GM18499 (cell line): Measurements from ENCODE around the gene ATXN7L1.
A peak's percentile ranks its signal among the peaks of the same experiment; 100 is the strongest.

ENCODE experiments used
- ATAC-seq: cut with Tn5 transposase; IDR thresholded peaks from one replicate; pipeline ENCODE4 v1.9.1; 2021; ENCODE audit warnings: moderate number of reproducible peaks; ENCODE audit not compliant: insufficient read depth, unreplicated experiment

Gene ATXN7L1, protein sequence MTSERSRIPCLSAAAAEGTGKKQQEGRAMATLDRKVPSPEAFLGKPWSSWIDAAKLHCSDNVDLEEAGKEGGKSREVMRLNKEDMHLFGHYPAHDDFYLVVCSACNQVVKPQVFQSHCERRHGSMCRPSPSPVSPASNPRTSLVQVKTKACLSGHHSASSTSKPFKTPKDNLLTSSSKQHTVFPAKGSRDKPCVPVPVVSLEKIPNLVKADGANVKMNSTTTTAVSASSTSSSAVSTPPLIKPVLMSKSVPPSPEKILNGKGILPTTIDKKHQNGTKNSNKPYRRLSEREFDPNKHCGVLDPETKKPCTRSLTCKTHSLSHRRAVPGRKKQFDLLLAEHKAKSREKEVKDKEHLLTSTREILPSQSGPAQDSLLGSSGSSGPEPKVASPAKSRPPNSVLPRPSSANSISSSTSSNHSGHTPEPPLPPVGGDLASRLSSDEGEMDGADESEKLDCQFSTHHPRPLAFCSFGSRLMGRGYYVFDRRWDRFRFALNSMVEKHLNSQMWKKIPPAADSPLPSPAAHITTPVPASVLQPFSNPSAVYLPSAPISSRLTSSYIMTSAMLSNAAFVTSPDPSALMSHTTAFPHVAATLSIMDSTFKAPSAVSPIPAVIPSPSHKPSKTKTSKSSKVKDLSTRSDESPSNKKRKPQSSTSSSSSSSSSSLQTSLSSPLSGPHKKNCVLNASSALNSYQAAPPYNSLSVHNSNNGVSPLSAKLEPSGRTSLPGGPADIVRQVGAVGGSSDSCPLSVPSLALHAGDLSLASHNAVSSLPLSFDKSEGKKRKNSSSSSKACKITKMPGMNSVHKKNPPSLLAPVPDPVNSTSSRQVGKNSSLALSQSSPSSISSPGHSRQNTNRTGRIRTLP

DNA sequence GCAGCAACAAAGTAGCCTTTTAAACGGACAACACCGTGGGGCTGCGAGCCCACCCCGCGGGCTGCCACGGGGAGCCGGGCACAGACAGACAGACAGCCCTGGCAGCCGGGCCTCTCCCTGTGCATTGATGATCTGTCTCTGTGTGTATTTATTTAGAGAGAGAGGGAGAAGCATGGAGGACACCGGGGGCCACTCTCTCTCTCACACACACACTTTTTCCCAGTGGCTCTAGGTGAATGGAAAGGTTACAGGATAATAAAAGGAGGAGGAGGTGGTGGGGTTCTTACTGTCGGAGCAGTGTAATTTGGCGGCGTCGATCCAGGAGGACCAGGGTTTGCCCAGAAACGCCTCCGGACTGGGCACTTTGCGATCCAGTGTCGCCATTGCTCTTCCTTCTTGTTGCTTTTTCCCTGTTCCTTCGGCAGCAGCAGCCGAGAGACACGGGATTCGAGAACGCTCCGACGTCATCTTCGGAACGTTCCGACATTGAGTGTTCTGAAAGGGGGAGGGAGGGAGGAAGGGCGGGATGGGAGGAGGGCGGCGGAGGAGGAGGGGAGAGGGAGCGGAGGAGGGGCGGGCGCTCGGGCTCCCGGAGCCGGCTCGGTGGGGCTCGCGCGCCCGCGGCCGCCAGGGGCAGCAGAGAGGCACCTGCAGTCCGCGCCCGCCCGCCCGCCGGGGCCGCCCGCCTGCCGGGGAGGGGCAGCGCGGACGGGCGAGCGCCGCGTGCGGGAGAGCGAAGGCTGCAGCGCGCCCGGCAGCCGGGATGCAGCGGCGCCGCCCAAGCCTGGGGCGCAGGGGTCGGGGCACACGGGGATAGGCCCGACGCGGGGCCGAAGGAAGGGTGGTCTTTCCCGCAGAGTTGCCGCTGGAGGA, at the start of gene ATXN7L1:
ATXN7L1 (minus strand) TSS at position 509 of the 873 bp plus-strand sequence; CDS start at position 468, 41 bp downstream.
- ATAC-seq, result no peak

DNA sequence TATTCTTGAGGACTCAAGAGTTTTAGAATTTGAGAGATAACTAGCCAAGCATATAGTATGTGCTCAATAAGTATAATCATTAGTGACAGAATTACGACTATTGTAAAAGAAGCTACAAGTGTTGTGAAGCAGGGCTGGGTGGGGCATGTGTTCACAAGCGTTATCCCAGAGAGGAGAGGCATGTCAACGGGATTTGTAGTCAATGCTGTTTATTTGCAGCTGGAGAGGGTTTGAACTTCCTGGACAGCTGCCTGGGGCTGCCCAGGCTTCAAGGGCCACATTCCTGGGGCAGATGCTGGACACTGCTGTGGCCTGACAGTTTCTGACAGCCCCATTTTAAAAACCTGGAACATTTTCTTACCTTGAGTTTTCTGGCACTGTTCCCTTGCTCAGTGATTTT, 49.7 kb upstream of the ATXN7L1 start:
- ATAC-seq, result no peak

DNA sequence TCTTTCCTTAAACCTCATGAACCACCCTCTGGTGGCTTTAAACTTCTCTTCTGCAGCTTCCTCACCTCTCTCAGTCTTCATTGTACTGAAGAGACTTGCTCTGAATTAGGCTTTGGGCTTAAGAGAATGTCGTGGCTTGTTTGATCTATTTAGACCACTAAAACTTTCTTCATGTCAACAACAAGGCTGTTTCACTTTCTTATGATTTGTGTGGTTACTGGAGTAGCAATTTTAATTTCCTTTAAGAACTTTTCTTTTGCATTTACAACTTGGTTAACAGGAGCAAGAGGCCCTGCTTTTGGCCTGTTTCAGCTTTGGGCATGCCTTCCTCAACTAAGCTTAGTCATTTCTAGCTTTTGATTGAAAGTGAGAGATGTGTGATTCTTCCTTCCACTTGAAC, 48.5 kb upstream of the ATXN7L1 start:
- ATAC-seq, result peak; percentile 78

DNA sequence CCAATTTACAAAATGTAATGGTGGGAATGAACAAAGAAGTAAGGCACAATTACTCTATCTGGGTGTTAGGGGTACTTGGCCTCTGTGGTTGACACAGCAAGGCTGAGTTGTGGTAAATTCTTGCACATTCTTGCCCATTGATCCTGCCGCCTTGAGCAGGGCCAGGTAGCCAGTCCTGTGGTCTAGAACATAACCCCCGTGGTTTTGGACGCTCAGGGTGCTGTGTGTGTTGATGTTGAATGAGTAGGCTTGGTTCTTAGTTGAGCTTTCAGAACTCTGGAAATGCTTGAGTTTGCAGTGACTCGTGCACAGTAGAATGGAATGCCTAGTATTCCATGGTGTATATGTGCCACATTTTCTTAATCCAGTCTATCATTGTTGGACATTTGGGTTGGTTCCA, 44.4 kb upstream of the ATXN7L1 start:
- no peak for ATAC-seq

DNA sequence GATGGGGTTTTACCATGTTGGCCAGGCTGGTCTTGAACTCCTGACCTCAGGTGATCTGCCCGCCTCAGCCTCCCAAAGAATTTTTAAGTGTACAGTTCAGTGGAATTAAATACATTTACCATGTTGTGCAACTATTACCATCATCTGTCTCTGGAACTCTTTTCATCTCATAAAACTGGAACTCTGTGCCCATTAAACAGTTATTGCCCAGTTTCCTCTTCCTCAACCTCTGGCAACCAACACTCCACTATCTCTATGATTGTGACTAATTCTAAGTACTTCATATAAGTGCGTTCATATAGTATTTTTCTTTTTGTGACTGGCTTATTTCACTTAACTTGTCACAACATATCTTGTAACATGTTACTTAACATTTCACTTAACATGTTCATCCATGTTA, 41.3 kb upstream of the ATXN7L1 start:
- ATAC-seq, result no peak

DNA sequence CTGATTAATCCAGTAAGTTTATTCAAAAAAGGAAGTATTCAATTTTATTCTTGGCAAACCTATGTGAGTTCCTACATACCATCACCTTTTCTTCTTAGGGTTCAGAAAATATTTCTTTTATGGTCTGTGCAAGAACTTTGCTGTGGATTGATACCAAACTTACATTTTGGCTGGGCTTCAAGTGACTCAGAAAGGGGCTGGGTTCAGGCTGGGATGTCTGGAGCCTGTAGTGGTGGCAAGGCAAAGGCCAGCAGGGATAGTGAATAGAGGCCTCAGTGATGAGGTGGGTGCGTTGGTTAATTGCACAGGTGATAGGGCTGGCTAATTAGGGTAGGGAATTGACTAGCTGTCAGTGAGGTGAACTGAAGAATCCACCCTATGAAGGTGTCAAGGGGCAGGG, 40.2 kb upstream of the ATXN7L1 start:
- ATAC-seq, result no peak

DNA sequence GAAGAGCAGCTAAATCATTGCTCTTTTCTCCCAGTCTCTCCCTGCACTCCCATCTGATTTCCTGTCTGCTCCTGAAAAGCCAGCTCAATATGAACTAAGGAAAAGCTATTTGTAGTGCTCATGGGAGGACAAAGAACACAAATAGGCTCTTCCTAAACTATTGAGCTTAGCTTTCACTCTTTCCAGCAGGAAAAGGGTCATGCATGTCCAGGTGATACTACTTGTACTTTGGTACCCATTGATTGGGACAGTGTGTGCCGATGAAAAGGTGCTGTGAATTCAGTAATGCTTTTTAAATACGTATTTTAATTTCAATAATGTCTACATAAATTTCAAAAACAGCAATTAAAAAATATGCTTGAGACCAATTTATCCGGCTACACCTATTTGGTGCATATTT, 37.5 kb upstream of the ATXN7L1 start:
- no peak for ATAC-seq

DNA sequence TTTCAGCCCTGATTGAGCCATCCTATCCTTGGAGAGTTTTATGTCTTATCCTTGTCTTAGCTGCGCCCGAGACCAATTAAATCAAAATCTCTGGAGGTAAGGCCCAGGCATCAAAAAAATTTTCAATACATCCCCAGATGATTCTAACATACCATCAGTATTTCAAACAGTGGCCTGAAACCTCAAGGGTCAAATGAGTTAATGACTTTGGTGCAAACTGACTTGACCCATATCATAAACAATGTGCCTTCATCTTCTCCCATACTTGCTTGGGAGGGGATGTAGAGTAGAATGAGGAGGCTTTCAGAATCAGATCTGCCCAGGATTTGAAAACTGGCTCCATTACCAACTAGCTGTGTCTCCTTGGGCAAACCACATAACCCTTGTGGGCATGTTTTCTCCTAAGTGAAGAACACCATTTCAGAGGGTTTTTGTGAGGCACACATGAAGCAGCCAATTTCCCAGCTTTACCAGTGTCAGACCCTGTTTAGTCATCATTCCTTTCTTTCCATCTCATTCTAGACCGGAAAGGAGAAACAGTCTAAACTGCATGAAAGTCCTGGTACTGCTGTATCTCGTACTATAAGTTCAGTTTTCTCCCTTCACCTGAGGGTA, 35.7 kb upstream of the ATXN7L1 start:
- no peak for ATAC-seq

DNA sequence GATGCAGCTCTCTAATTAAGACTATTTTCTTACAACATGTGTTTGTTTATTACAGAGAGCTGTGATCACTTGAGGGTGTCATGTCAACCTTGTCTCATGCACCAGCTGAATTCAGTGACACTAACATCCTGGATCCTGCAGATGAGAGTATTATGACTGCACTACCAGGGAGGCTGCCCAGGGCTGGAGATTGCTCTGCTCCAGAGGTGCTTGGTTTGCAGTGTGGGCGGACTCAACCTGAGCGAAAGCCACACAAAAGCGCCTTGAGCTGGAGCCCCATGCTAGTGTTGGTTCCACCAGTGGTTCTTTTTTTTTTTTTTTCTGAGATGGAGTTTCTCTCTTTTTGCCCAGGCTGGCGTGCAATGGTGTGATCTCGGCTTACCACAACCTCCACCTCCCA, 33.8 kb upstream of the ATXN7L1 start:
- no peak for ATAC-seq

DNA sequence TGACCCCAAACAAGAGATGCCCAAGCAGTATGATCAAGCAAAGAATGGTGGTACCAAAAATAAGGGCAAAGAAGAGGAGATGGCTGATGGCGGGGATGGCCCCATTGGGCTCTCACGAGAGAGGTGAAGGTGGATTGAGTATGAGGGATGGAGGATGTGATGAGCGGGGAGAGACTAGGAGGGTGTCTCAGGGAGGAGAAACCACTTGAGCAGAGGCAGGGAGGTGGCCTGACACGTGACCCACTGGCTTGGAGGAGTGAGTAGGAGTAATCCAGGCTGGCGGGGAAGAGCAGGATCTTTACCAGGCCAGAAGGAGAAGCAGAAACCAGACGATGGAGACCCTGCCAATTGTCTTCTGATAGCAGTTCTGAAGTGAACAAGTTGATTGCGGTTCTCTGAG, 33.3 kb upstream of the ATXN7L1 start:
- ATAC-seq, result no peak

DNA sequence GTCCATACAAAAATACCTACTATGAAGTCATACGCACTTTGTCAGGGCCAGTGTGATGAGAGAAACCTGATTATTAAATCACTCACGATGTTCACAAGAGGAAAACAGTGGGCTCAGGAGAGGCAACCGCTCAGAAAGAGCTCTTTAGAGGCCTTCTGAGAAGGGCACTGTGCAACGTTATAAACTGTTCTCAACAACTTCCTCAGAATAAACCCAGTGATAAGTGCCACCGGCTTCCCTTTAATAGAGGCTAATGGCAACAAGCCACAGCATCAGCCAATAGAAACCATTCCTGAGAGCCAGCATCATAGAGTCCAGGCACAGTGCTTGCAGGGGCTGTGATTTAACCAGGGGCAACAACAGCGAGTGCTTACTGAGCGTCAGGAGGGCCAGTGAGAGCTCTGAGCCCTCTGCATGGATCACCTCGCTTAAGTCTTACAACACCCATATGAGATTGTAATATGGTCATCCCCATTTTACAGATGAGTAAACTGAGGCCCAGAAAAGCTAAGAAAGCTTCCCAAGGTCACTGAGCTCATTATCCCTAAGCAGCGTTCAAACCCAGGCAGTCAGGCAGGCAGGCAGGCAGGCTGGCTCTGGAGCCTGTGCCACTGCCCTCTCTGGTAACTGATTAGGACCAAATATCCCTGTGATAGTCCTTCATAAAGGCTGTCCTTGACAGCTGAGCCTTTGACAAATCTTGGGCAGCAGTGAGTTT, 30.9 kb upstream of the ATXN7L1 start:
- no peak for ATAC-seq

DNA sequence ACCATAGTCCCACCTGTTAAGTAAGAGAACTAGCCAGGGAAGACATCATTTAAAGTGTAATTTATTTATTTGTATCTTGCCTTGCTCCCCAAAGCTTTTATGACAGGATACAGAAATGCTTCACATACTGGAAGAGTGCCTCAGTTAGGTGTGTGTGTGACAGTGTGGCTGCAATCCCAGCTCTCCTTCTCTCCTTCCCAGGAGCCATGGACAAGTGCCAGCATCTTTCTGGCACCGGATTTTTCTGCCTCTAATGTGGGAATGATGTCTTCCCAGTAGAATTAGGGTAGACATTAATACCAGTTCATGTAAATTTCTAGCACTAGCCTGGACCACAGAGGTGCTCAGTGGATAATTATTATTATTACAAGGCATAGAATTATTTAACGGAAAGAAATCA, 30.3 kb upstream of the ATXN7L1 start:
- ATAC-seq, result no peak

DNA sequence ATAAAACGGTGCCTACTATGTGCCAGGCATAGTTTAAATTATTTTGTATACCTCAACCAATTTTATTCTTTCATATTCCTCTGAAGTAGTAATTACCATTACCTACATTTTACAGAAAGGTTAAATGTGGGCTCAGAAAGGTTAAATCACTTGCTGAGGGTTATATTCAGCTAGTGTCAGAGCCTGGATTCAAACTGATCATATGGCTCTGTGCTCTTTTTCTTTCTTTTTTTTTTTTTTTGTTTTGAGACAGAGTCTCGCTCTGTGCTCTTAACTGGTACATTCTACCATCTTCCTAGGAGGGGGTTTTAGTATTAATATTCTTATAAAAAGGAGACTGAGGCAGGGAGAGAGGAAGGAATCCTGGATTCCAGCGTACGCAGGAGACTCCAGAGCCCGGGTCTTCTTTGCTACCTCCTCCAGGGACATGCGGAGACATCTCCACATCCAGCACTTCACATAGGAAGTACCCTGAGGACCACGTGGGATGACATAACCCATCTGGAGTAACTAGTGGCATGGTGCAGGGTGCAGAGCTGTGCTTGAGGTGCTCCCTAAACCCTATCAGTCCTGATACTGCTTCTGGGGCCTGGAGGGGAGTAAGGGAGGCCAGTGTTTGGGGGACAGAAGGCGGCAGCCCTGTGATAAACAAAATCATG, 29.6 kb upstream of the ATXN7L1 start:
- no peak for ATAC-seq

DNA sequence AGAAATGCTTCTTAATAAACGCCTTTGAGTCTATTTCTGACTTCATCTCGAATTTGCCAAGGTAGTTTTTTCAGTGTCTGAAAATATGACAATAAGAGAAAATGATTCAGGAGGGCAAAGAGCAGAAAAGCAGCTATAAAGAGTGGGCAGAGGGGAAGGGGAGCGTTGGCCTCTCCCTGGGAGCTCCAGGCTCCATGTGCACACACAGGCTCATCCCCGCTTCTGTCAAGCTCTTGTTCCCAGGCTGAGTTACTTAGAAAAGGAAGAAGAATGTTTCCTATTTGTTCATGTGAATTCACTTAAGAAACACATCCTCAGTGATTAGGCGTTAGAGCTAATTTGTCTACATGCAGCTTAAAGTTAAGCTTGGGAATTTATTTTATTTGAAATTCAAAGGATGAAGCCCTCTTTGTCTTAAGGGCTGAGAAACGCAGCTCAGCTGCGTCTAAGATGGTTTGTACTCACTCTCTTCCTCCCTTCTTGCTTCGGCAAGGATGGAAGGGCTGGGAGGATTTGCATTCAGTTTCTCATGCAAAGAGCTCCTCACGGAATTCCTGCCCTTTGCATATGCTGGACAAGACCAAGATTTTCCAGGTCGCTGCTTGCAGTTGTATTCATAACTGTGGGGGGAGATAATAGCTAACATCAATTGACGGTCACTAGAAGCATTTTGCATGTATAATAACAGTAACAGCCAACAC, 29.0 kb upstream of the ATXN7L1 start:
- ATAC-seq, result no peak

DNA sequence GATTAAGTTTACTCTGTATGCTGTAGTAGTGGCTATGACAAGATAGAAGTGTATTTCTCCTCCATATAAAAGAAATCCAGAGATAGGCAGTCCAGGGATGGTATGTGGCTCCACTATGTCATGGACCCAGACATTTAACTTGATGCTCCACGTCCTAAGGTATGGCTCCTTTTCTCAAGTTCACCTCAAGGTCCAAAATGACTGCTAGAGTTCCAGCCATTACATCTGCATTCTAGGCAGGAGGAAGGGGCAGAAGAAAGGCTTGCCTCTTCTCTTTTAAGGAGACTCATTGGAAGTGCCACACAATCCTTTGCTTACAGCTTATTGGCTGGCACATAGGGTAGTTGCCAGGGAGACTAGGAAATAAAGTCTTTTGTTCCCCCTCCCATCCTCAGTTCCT, 27.7 kb upstream of the ATXN7L1 start:
- ATAC-seq, result no peak

DNA sequence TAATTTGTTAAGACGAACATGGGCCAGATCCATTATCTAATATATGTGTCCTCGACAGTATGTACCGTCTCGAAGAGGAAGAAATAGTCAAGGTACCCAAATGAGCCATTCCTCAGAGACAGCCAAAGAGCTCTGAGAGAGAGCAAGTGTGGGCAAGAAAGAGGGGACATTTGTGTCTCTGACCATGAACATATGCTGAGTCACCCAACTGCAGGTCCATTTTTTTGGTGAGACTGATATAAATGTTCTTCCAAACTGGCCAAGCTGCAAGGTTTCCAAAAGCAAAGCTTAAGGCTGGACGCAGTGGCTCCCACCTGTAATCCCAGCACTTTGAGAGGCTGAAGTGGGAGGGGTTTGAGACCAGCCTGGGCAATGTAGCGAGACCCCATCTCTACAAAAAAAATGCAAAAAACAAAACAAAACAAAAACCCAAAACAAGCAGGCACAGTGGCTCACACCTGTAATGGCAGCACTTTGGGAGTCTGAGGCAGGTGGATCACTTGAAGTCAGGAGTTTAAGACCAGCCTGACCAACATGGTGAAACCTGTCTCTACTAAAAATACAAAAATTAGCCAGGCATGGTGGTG, 26.0 kb upstream of the ATXN7L1 start:
- ATAC-seq, result no peak

DNA sequence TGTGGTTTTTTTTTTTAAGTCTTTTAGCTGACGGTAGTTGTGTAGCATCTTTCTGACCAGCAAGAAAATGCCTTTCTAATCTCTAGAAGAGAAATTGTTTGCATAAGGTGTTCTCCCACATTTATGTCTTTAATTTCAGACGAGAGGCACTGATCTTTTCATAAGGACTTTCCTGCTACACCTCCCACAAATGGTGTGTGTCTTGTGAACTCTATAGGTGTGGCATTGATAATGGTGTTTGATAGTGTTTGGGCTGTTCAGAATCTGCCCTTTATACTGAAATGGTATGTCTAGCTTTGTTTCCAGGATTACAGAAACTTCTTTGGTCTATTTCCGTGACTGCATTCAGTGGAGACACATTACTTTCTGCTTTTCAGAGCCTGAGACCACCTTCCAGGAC, 21.6 kb upstream of the ATXN7L1 start:
- no peak for ATAC-seq

DNA sequence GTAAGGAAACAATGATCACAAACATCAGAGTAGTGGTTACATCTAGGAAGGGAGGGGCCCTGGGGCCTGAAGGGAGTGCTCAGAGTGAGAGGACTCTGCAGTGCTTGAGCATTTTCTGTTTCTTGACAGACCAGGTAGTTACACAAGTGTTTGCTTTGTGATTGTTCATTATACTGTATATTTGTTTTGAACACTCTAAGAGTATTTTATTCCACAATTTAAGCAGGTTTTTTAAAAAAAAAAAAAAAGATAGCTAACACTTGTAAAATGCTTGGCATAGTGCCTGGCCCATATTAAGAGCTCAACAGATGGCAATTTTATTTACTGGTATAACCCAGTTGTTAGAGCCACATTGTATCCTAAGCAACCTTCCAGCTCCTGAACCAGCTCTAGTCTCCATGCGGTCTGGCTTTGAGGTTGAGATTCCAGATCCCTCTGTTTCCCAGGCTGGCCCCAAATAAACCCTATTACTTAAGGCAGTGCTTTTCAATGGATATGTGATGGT, 20.1 kb upstream of the ATXN7L1 start:
- no peak for ATAC-seq
